CD4-positive, alpha-beta T cell treated with Interleukin-21 for 1 hour (primary cell): Measurements from ENCODE around the gene CHST15.

Source experiments
- DNase-seq: peaks from one replicate; pipeline ENCODE4 v3.0.0-alpha.2; 2020

The CHST15 gene

GRCh38 chr10:124063750-124064603 is 29.4 kb downstream of the CHST15 start:
- DNase-seq, result no peak

DNA sequence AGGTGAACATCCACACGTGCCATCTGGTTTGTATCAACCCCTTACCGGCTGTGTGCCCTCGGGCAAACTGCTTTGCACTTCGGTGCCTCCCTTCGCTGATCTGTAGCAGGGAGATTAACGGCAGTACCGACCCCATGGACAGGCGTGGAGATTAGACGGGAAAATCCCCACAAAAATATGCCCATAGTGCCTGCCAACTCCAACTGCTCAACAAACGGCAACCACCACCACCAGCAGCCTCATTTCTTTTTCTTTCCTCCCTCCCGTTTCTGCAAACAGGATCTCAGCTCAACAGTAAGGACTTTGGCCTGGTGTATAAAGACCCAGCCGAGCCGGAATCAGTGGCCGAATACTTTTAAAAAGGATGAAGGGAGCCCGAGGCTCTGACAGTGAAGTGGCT is 31.0 kb downstream of the CHST15 start:
- no peak for DNase-seq

- DNase-seq, result no peak
These were observed 32.4 kb downstream of the CHST15 start for GRCh38 chr10:124061030-124061429.

DNA sequence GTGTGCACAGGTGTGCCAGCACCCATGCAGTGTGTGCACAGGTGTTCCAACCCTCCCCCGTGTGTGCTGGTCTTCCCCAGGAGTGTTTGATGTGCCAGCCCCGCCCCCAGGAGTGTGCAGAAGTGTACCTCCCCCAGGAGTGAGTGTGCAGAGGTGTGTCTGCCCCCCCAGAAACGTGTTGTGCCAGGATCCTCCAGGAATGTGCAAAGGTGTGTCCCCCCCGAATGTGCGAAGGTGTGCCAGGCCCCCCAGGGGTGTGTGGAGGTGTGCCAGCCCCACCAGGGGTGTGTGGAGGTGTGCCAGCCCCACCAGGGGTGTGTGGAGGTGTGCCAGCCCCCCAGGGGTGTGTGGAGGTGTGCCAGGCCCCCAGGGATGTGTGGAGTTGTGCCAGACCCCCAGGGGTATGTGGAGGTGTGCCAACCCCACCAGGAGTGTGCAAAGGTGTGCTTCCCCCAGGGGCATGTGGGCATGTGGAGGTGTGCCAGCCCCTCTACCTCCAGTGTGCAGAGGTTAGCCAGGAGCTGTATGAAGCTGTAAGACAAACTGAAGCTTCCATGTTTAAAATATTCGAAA is 33.2 kb downstream of the CHST15 start:
- no peak for DNase-seq

DNA sequence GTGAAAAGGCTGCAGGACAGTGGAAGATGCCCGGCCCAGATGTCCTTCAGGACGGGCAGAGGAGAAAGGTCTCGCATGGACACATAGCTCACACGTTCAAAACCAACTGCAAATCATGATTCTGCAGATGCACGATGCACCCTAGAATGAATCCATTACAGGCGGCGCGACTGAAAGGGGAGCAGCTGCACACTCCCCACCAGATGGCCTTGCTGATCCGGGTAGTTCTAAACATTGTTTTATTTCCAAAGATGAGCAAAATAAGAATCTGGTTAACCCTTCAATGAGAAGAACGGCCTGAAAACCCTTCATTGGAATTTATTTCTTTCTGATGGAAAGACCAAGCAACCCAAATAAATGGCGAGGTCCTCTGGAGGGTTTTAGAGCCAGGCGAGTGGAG is 33.8 kb downstream of the CHST15 start:
- no peak for DNase-seq

DNA sequence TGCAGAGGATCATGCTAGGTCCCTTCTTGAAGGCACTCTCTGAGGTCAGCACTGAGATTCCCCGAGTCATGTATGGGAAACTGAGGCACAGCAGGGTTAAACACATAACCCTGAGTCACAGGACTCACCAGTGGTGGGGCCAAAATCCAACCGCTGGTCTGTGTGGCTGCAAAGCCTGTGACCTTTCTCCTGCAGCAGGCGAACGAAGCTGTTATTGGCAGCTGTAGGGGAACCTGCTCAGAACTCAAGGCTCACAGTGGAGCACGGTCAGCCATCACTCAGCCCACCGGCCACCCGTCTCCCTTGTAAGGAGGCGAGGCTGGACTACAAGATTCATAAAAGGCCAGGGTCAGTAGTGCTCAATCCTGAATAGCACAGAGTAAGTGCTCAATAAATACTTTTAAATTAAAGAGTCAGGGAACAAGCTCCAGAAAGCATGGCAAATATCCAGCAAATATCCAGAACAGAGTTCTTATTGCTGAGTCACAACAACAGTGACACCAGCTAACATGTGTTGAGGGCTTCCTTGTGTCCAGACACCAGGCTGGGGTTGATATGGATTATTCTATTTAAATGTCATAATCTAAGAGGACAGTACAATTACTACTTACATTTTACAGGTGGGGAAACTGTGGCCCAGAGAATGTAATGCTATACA is 34.9 kb downstream of the CHST15 start:
- DNase-seq, result no peak

DNA sequence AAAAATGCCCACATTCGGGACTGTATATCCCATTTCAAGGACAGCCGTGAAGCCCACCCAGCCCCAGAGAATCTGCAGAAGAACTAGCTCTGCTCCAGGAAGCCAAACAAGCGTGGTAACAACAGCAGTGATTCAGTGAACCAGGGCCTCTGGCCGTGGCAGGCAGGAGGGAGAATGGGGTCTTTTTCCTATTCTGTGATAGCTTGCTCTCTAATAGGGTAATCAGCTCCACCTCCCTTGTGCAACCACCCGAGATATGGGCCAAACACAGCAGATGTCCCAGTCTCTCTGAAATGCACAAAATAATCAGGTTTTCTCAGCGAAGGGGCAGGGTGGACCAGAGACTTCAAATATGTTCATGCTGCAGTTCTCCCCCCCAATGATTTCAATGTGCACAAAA is 35.8 kb downstream of the CHST15 start:
- DNase-seq, result no peak

- no peak for DNase-seq
These were observed 36.9 kb downstream of the CHST15 start for GRCh38 chr10:124056337-124056980.

DNA sequence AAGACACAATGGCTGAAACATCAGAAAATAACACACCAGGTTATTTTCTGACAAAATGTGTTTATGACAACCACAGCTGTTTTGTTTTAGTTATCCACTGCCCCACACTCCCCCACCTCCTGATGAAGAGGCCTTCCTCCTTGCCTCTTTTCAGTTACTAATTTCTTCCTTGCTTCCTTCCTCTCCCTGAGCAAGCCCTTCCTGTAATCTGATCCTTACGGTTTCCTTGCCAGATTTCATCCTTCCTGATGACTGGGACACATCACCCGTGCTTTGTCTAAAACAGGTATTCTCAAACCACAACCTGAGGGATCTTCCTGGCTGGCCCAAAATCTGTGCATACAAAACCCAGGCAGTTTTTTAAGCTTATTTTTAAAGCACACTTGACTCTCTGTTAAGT is 39.4 kb downstream of the CHST15 start:
- DNase-seq, result no peak

DNA sequence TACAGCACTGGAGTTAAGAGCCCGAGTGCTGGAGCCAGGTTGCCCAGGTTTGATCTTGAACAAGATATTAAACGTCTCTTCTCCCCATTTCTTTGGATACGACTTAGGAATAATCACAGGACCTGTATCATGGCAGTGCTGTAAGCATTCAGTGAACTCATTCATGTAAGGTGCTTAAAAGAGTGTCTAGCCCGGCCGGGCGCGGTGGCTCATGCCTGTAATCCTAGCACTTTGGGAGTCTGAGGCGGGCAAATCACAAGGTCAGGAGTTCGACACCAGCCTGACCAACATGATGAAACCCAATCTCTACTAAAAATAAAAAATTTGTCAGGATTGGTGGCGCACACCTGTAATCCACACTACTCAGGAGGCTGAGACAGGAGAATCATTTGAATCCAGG is 40.8 kb downstream of the CHST15 start:
- DNase-seq, result no peak

DNA sequence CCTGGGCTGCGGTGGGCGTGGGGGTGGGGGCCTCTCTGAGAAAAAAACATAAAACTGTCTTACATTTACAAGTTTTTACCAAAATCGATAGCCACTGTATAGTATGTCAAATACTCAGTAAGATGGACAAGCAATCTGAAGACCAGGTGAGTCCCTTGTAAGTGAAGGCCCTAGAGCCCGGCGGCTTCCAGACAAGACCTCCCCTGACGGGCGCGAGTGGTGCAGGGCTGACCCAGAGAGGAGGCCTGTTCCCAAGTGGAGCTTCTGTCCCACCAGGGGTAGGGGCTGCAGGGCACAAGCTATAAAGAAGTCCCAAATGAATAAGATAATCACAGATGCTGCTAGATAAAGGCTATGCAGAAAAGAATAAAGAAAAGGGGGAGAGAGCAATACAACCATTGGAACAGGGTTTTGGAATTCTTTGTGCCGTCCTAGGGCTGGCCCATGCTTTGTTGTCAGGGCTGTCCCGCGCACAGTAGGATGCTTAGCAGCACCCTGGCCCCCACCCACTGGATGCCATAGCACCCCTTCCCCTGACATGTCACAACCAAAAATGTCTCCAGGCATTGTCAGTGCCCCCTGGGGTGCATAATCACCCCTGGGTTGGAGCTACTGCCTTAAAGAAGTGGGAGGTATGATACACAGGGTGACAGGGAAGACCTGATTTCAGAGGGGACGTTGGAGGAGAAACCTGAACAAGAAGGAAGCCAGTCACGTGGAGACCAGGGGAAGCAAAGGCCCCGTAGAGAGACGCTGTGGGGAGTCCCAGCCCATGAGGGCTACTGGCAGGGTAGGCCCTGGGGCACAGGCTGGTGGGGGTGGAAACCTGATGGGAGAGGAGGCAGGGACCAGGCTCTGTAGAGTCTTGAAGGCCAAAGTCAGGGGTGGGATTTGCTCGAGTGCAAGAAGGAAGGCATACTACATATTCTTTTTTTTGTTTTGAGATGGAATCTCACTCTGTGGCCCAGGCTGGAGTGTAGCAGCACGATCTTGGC is 43.1 kb downstream of the CHST15 start:
- DNase-seq, result no peak

GRCh38 chr10:124049484-124049883 is 43.9 kb downstream of the CHST15 start:
- no peak for DNase-seq

DNA sequence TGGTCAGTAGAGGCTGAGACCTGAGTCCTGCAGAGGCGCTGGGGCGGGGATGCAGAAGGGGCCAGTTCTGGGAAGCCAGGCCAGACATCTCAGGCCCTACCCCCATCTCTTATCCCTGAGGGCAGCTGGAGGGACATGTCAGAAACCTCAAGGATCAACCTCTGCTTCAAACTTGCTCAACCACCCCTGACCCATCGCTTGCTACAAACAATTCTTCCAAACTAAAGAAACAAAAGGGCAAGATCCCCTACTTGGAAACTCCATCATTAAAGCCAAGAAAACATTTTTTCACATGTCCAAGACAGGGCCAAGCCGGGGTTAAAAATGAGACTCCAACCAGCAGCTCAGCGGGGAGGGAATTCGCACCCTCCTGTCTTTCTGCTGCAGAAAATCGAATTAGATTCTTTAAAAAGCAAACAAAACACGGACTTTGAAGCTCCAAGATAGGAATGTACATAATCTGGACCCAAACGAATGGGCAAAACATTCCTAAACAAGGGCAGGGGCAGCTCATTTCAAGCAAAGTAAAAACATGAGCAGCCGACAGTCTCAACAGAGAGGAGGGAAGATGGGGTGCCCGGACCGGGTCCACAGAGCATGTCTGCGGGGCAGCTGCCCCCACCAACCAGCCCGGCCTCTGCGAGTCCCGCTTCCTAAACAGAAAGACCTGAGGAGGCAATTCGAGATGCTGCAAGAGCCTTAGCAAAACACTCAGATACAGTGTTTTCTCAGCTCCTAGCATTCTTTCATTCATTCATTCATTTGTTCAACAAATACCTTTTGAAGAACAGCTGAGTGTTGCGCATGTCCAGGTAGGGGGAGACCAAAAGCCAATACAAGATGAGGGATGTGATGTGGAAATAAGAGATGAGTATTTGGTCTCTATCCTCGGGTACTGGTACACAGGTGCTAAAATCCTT is 44.8 kb downstream of the CHST15 start:
- no peak for DNase-seq

- no peak for DNase-seq
These were observed 45.8 kb downstream of the CHST15 start for GRCh38 chr10:124047427-124048152.

GRCh38 chr10:124045801-124046355 is 47.5 kb downstream of the CHST15 start:
- DNase-seq, result no peak

DNA sequence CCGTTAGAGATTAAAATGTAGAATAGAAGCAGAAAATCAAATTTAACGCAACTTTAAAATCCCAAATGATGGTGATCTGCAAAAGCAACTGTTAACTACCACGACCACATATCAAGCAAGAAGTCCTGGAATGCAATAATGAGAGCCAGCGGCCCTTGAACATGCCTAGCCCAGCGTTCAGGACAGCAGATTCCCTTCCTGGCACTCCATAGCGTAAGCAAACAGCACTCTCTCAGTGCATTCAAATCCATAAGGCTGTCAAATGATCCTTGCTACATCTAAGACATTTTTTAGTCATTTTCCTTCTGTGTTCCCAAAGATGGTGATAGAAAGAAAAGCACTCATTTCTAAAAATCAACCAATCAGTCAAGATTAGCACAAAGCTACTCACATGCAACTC is 48.1 kb downstream of the CHST15 start:
- no peak for DNase-seq

GRCh38 chr10:124044143-124044862 is 49.1 kb downstream of the CHST15 start:
- no peak for DNase-seq

DNA sequence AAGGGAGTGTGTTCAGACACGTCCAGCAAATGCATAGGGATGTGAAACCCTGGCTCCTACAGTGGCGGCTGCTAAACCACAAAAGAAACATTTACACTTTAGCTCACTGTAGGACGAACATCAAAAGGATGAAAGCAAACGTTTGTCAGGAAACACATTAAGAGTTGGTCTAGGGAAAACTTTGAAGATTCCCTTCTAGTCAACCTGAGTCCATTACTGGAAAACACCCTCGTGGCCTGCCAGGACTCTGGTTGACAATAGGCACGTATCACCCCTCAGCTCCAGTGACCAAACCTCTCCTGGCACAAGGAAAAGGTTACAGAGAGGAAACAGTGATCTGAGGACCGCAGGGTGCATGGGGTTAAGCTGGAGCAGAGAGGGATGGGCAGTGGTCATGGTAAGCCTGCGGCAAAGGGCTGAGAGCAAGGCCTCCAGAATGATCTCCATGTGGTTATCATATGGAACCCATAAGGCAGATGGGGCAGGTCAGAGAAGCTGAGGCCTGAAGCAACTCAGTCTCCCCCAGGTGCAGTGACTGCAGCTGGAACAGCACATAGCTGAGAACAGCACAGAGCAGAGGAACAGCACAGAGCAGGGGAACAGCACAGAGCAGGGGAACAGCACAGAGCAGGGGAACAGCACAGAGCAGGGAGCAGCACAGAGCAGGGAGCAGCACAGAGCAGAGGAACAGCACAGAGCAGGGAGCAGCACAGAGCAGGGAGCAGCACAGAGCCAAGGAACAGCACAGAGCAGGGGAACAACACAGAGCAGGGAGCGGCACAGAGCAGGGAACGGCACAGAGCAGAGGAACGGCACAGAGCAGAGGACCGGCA is 49.9 kb downstream of the CHST15 start:
- no peak for DNase-seq
